Head of caudate nucleus (tissue), 42 donors: ENCODE data around the gene MRLN.
"Not testable (repeated sequence)": the region's sequence is repeated elsewhere in the genome, so short reads cannot be mapped to it uniquely, and the experiment has no call there.

ENCODE experiments used
- DNase-seq, 42 donors: peaks; one replicate each; pipeline versions ENCODE4 v3.0.0 to v3.0.0-alpha.2; 2020 to 2021; ENCODE audit warnings: mixed read lengths in 7 of 42
- intact Hi-C: fragments of 100-400 bp; cut with DNase I; formaldehyde crosslinking; loops from one replicate; pipeline ENCODE4 v1.15.0; 2022

MRLN gene

GRCh38 chr10:59753267-59753666 is at the start of gene MRLN:
Gene MRLN, minus strand, starts transcription at chr10:59753455.
- no peak for DNase-seq
- intact Hi-C loops = no loop called here

GRCh38 chr10:59801171-59801570 is 47.9 kb upstream of the MRLN start:
- no peak for DNase-seq
- intact Hi-C loops = no loop called here

- DNase-seq = no peak
- intact Hi-C loops = no loop called here
These were observed 46.2 kb upstream of the MRLN start for GRCh38 chr10:59799421-59799820.

GRCh38 chr10:59793919-59794318 is 40.7 kb upstream of the MRLN start:
- DNase-seq = no peak
- intact Hi-C loops = no loop called here

- intact Hi-C loops = no loop called here
These were observed 39.6 kb upstream of the MRLN start for GRCh38 chr10:59792812-59793211.

GRCh38 chr10:59791601-59792000 is 38.3 kb upstream of the MRLN start:
- intact Hi-C loops = no loop called here
- no peak for DNase-seq

More at GRCh38 chr10:59792812-59793211, 39.6 kb upstream of the MRLN start:
- no peak for DNase-seq

- DNase-seq, intact Hi-C loops: not testable (repeated sequence)
These were observed 36.8 kb upstream of the MRLN start for GRCh38 chr10:59790080-59790479.

- intact Hi-C loops, DNase-seq: not testable (repeated sequence)
These were observed 35.7 kb upstream of the MRLN start for GRCh38 chr10:59788914-59789313.

- intact Hi-C loops, DNase-seq: not testable (repeated sequence)
These were observed 33.8 kb upstream of the MRLN start for GRCh38 chr10:59787032-59787431.

- intact Hi-C loops, DNase-seq: not testable (repeated sequence)
These were observed 32.2 kb upstream of the MRLN start for GRCh38 chr10:59785476-59785875.

GRCh38 chr10:59781511-59781910 is 28.3 kb upstream of the MRLN start:
- DNase-seq = no peak
- intact Hi-C loops = no loop called here

GRCh38 chr10:59779756-59780533 is 26.7 kb upstream of the MRLN start:
- no peak for DNase-seq
- intact Hi-C loops = no loop called here

GRCh38 chr10:59774451-59774850 is 21.2 kb upstream of the MRLN start:
- intact Hi-C loops = no loop called here
- DNase-seq = no peak

- intact Hi-C loops = no loop called here
These were observed 19.8 kb upstream of the MRLN start for GRCh38 chr10:59773088-59773487.

GRCh38 chr10:59771162-59771807 is 18.0 kb upstream of the MRLN start:
- DNase-seq = no peak
- intact Hi-C loops = no loop called here

More at GRCh38 chr10:59773088-59773487, 19.8 kb upstream of the MRLN start:
- no peak for DNase-seq

- intact Hi-C loops = no loop called here
- DNase-seq = no peak
These were observed 17.4 kb upstream of the MRLN start for GRCh38 chr10:59770689-59771088.

- intact Hi-C loops = no loop called here
- no peak for DNase-seq
These were observed 9.2 kb upstream of the MRLN start for GRCh38 chr10:59762505-59762904.

GRCh38 chr10:59757966-59758365 is 4.7 kb upstream of the MRLN start:
- no peak for DNase-seq
- intact Hi-C loops = no loop called here

GRCh38 chr10:59754951-59755350 is 1.7 kb upstream of the MRLN start:
- DNase-seq = no peak
- intact Hi-C loops = no loop called here

GRCh38 chr10:59752278-59752940 is 846 bp downstream of the MRLN start:
- DNase-seq = no peak
- intact Hi-C loops = no loop called here
